Caco-2 (cell line): Measurements from ENCODE around the gene ASCC2. TPM values are rescaled to one million over a fixed set of nuclear protein-coding genes. Genes with fewer than 3 reads are reported as not detected.

Experiments
- BruUV-seq: library from RNA; stranded (reverse); fragments of 400-500 nt; replicated peaks from 2 replicates; lab custom pipeline; 2021; lab: Mats Ljungman, UMichigan
- CTCF ChIA-PET: fragments of 300-600 bp; sonication (Branson Sonifier 250); formaldehyde crosslinking; loops from one replicate; lab custom pipeline; 2022; ENCODE audit warnings: antibody characterized with exemption; lab: Charles Lee
- POLR2A ChIA-PET: fragments of 300-600 bp; sonication (Branson Sonifier 250); formaldehyde crosslinking; loops from one replicate; lab custom pipeline; 2022; ENCODE audit warnings: antibody characterized with exemption; lab: Charles Lee
- DNase-seq, 2 experiments: peaks; one replicate each; pipeline versions ENCODE4 v3.0.0 to v3.0.0-alpha.2; 2020 to 2022
- H3K27me3 ChIP-seq: replicated peaks from 2 replicates; pipeline ENCODE4 v1.6.0; 2011; ENCODE audit warnings: low read length; ENCODE audit not compliant: control insufficient read depth, insufficient read depth
- H3K36me3 ChIP-seq: 2 replicates; pipeline ENCODE4 v1.5.1; 2011; ENCODE audit warnings: low read length; ENCODE audit not compliant: control insufficient read depth, insufficient read depth
- H3K4me1 ChIP-seq: fragments of 250-450 bp; sonication (Bioruptor Pico); 2 replicates; pipeline ENCODE4 v1.5.1; 2020; ENCODE audit warnings: mild to moderate bottlenecking
- H3K4me3 ChIP-seq: 2 replicates; pipeline ENCODE4 v1.5.1; 2011; ENCODE audit warnings: low read depth, mild to moderate bottlenecking, control low read depth, low read length
- H3K9me3 ChIP-seq: fragments of 250-450 bp; sonication (Bioruptor Pico); 2 replicates; pipeline ENCODE4 v1.5.1; 2020; ENCODE audit warnings: mild to moderate bottlenecking, moderate library complexity
- H3K27ac Mint-ChIP-seq: one replicate; pipeline ENCODE4 v1.8.0; 2022; ENCODE audit warnings: mixed read lengths; ENCODE audit not compliant: unreplicated experiment
- H3K27me3 Mint-ChIP-seq: one replicate; pipeline ENCODE4 v1.8.0; 2022; ENCODE audit warnings: mixed read lengths; ENCODE audit not compliant: insufficient read depth, unreplicated experiment
- H3K36me3 Mint-ChIP-seq: one replicate; pipeline ENCODE4 v1.8.0; 2022; ENCODE audit warnings: mild to moderate bottlenecking, mixed read lengths; ENCODE audit not compliant: insufficient read depth, unreplicated experiment
- H3K4me1 Mint-ChIP-seq: one replicate; pipeline ENCODE4 v1.8.0; 2022; ENCODE audit warnings: low read depth, mixed read lengths; ENCODE audit not compliant: unreplicated experiment
- H3K4me3 Mint-ChIP-seq: one replicate; pipeline ENCODE4 v1.8.0; 2022; ENCODE audit warnings: mild to moderate bottlenecking, moderate library complexity, mixed read lengths; ENCODE audit not compliant: unreplicated experiment
- H3K9me3 Mint-ChIP-seq: one replicate; pipeline ENCODE4 v1.8.0; 2022; ENCODE audit warnings: mixed read lengths; ENCODE audit not compliant: unreplicated experiment
- intact Hi-C: fragments of 100-400 bp; cut with micrococcal nuclease; formaldehyde crosslinking; loops from one replicate; pipeline ENCODE4 v1.10.0; 2022; ENCODE audit not compliant: unreplicated experiment
- total RNA-seq: library from RNA; stranded (reverse); gene quantifications from 2 replicates; pipeline ENCODE4 v1.2.3, GENCODE V29; 2022
- TF ChIP-seq, protein P1 (sequence below), 2 experiments: fragments of 200-600 bp in 1 of 2; IDR thresholded peaks; 1 replicate in 1 of 2; 2 replicates in 1 of 2; pipeline versions ENCODE4 v1.5.1 to v1.8.0; 2011 to 2022; ENCODE audit warnings: antibody characterized with exemption in 1 of 2, control low read depth in 1 of 2, inconsistent platforms in 1 of 2, low read depth in 1 of 2, low read length in 1 of 2, mild to moderate bottlenecking in 1 of 2, moderate library complexity in 1 of 2; ENCODE audit not compliant: insufficient read depth in 1 of 2, severe bottlenecking in 1 of 2, unreplicated experiment in 1 of 2

ASCC2 gene
- total RNA-seq, 1 experiment from 2014 or later = 61.4 TPM

DNA sequence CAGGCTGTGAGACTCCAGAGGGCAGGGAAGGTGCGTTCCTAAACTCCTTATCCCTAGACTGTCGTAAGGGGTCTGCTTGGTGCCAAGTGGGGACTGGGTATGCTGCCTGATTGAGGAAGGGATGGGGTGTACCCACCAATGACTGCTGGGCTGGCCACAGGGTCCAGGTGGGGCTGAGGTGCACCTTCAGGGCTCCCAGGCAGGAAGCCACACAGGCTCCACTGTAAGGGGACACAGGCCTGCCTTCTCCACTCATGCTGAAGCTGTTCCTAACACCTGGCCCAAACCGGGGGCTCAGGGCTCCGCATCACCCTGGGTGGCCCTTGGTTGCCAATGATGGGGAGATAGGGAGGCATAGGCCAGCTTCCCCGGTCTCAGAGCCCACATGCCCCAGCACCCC is 97.9 kb downstream of the ASCC2 start:
- Histone ChIP-seq H3K27me3 (no peaks in the 10 kb centered on the region), H3K4me1 (no peaks in the 10 kb centered on the region), H3K36me3 (no peaks in the 10 kb centered on the region), H3K4me3 (no peak overlapping the region), H3K9me3 (no peaks in the 10 kb centered on the region)
- no peak overlapping the region for H3K4me3 Mint-ChIP-seq
- no peak overlapping the region for H3K27ac Mint-ChIP-seq
- no peaks in the 10 kb centered on the region for H3K9me3 Mint-ChIP-seq
- no TSS peak for BruUV-seq
- H3K27me3 Mint-ChIP-seq = no peaks in the 10 kb centered on the region
- no peaks in the 10 kb centered on the region for H3K4me1 Mint-ChIP-seq
- intact Hi-C loops = no loop called here
- TF ChIP-seq, protein P1, sequence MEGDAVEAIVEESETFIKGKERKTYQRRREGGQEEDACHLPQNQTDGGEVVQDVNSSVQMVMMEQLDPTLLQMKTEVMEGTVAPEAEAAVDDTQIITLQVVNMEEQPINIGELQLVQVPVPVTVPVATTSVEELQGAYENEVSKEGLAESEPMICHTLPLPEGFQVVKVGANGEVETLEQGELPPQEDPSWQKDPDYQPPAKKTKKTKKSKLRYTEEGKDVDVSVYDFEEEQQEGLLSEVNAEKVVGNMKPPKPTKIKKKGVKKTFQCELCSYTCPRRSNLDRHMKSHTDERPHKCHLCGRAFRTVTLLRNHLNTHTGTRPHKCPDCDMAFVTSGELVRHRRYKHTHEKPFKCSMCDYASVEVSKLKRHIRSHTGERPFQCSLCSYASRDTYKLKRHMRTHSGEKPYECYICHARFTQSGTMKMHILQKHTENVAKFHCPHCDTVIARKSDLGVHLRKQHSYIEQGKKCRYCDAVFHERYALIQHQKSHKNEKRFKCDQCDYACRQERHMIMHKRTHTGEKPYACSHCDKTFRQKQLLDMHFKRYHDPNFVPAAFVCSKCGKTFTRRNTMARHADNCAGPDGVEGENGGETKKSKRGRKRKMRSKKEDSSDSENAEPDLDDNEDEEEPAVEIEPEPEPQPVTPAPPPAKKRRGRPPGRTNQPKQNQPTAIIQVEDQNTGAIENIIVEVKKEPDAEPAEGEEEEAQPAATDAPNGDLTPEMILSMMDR (IDR thresholded peaks at IDR 0.05; ENCODE audit: insufficient read depth in 1 of 2, low read depth in 1 of 2, low read length in 1 of 2, severe bottlenecking in 1 of 2, unreplicated experiment in 1 of 2) = no peak
- no peaks in the 10 kb centered on the region for H3K36me3 Mint-ChIP-seq
- ChIA-PET POLR2A (no interaction called here), CTCF (no interaction called here)
- no peak for DNase-seq

DNA sequence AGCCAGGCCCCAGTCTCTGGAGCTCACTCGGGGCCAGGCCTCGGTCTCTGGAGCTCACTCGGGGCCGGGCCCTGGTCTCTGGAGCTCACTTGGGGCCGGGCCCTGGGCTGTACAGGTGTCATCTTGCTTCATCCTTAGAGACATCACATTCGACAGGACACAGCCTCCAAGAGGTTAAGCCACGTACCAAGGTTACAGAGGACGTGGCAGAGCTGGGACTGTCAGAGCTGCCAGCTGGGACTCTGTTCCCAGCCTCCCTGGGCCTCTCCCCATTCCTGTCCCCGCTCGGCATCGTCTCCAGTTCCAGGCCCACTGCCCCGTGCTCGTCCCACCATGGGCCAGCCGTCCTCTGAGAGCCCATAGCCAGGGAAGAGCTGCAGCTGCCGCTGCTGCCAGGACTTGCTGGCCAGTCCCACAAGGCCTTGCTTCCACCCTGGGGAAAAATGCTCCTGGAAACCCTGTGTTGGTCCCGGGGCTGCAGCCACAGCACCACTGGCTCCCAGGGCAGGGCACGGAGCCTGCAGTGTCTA is 98.7 kb downstream of the ASCC2 start:
- no TSS peak for BruUV-seq
- POLR2A ChIA-PET = no interaction called here
- H3K4me3 Mint-ChIP-seq = no peak overlapping the region
- TF ChIP-seq, protein P1 (IDR thresholded peaks at IDR 0.05; ENCODE audit: insufficient read depth in 1 of 2, low read depth in 1 of 2, low read length in 1 of 2, severe bottlenecking in 1 of 2, unreplicated experiment in 1 of 2) = no peak
- no peak for DNase-seq
- Histone ChIP-seq H3K4me3 (no peak overlapping the region), H3K27me3 (no peaks in the 10 kb centered on the region), H3K9me3 (no peaks in the 10 kb centered on the region), H3K4me1 (no peaks in the 10 kb centered on the region), H3K36me3 (no peaks in the 10 kb centered on the region)
- H3K27ac Mint-ChIP-seq = no peak overlapping the region
- no peaks in the 10 kb centered on the region for H3K36me3 Mint-ChIP-seq
- H3K4me1 Mint-ChIP-seq = no peaks in the 10 kb centered on the region
- CTCF ChIA-PET = no interaction called here
- H3K9me3 Mint-ChIP-seq = no peaks in the 10 kb centered on the region
- intact Hi-C loops = no loop called here
- H3K27me3 Mint-ChIP-seq = no peaks in the 10 kb centered on the region

Other genes starting within 250 kb of the ASCC2 start
- gene NF2, start 234.6 kb downstream of the ASCC2 start, total RNA-seq = 53.2 and 56.5 TPM in 2 replicates
- gene CABP7, start 118.3 kb downstream of the ASCC2 start, total RNA-seq = not detected in 2 replicates
- 13.0 and 19.7 TPM in 2 replicates for gene ZMAT5, start 71.3 kb downstream of the ASCC2 start, total RNA-seq
- gene UQCR10, start 70.9 kb downstream of the ASCC2 start, total RNA-seq = 147 and 148 TPM in 2 replicates
- gene MTMR3, start 44.9 kb upstream of the ASCC2 start, total RNA-seq = 27.3 and 30.2 TPM in 2 replicates
- gene HORMAD2, start 242.2 kb upstream of the ASCC2 start, total RNA-seq = 2.4 and 3.1 TPM in 2 replicates